Measurements from ENCODE around the gene CELF1.

Gene CELF1

DNA sequence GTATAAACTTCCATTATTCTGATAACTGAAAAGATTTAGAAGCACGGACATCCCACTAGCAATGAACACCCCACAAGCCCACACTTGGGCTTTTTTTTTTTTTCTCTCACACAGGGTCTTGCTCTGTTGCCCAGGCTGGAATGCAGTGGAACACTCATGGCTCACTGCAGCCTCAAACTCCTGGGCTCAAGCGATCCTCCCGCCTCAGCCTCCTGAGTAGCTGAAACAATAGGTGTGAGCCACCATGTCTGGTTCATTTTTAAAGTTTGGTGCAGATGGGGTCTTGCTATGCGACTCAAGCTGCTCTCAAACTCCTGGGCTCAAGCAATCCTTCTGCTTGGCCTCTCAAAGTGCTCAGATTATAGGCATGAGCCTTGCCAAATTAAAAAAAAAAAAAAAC, 107.1 kb downstream of the CELF1 start:
- H3K9me2 ChIP-seq (replicated peaks; ENCODE audit: insufficient read depth, low read length) = no peaks in the 10 kb centered on the region
- no peak overlapping the region for H3K4me3 ChIP-seq (ENCODE audit: low read length)
- no peak overlapping the region for H2AFZ ChIP-seq (ENCODE audit: low read length)
- TF ChIP-seq, protein P1, sequence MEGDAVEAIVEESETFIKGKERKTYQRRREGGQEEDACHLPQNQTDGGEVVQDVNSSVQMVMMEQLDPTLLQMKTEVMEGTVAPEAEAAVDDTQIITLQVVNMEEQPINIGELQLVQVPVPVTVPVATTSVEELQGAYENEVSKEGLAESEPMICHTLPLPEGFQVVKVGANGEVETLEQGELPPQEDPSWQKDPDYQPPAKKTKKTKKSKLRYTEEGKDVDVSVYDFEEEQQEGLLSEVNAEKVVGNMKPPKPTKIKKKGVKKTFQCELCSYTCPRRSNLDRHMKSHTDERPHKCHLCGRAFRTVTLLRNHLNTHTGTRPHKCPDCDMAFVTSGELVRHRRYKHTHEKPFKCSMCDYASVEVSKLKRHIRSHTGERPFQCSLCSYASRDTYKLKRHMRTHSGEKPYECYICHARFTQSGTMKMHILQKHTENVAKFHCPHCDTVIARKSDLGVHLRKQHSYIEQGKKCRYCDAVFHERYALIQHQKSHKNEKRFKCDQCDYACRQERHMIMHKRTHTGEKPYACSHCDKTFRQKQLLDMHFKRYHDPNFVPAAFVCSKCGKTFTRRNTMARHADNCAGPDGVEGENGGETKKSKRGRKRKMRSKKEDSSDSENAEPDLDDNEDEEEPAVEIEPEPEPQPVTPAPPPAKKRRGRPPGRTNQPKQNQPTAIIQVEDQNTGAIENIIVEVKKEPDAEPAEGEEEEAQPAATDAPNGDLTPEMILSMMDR (IDR thresholded peaks at IDR 0.05; ENCODE audit: low read length) = no peak
- TF ChIP-seq EZH2phosphoT487 (IDR thresholded peaks at IDR 0.05; ENCODE audit: low read length) (no peak), EZH2 (optimal IDR thresholded peaks at IDR 0.05; ENCODE audit: low read depth, low read length) (no peak)
- H3K36me3 ChIP-seq (replicated peaks; ENCODE audit: insufficient read depth, low read length) = no peaks in the 10 kb centered on the region
- DNase-seq = no peak
- H3K27ac ChIP-seq (ENCODE audit: low read length) = no peak overlapping the region
- H3K9me3 ChIP-seq (replicated peaks; ENCODE audit: insufficient read depth, low read length) = no peaks in the 10 kb centered on the region
- H3K27me3 ChIP-seq (replicated peaks; ENCODE audit: insufficient read depth, low read length) = no peaks in the 10 kb centered on the region; the same call in 1 of the 2 replicates
- H4K20me1 ChIP-seq (ENCODE audit: insufficient read depth, low read length) = no peaks in the 10 kb centered on the region
- no peak overlapping the region for H3K4me2 ChIP-seq (ENCODE audit: low read depth, low read length)
- no peaks in the 10 kb centered on the region for H3F3A ChIP-seq (ENCODE audit: insufficient read depth, low read length)
- H3K4me1 ChIP-seq (ENCODE audit: low read length) = no peaks in the 10 kb centered on the region
- H3K79me2 ChIP-seq (ENCODE audit: low read length) = no peaks in the 10 kb centered on the region
- no peak overlapping the region for H3K9ac ChIP-seq (ENCODE audit: low read length)

DNA sequence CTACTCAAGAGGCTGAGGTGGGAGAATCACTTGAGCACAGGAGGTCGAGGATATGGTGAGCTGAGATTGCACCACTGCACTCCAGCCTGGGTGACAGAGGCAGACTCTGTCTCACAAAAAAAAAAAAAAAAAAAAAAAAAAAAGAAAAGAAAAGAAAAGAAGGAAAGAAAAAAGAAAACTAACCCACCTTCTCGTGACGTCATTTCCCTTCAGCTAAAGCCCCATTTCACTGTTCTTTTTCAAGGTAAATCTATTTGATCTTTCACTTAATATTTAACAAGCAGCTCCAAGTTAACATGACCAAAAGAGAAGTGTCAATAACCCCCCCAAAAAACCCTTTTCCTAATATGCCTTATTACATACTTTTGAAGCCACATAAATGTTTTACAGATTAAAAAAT, 109.1 kb downstream of the CELF1 start:
- no peaks in the 10 kb centered on the region for H3K4me1 ChIP-seq (ENCODE audit: low read length)
- TF ChIP-seq, protein P1 (IDR thresholded peaks at IDR 0.05; ENCODE audit: low read length) = no peak
- TF ChIP-seq EZH2 (optimal IDR thresholded peaks at IDR 0.05; ENCODE audit: low read depth, low read length) (no peak), EZH2phosphoT487 (IDR thresholded peaks at IDR 0.05; ENCODE audit: low read length) (no peak)
- H3K79me2 ChIP-seq (ENCODE audit: low read length) = no peaks in the 10 kb centered on the region
- H2AFZ ChIP-seq (ENCODE audit: low read length) = no peak overlapping the region
- H3K9ac ChIP-seq (ENCODE audit: low read length) = no peak overlapping the region
- no peaks in the 10 kb centered on the region for H3K36me3 ChIP-seq (replicated peaks; ENCODE audit: insufficient read depth, low read length)
- H3K4me2 ChIP-seq (ENCODE audit: low read depth, low read length) = no peak overlapping the region
- DNase-seq = no peak
- H3K9me3 ChIP-seq (replicated peaks; ENCODE audit: insufficient read depth, low read length) = no peaks in the 10 kb centered on the region
- H3F3A ChIP-seq (ENCODE audit: insufficient read depth, low read length) = no peaks in the 10 kb centered on the region
- H3K9me2 ChIP-seq (replicated peaks; ENCODE audit: insufficient read depth, low read length) = no peaks in the 10 kb centered on the region
- no peaks in the 10 kb centered on the region; the same call in 1 of the 2 replicates for H3K27me3 ChIP-seq (replicated peaks; ENCODE audit: insufficient read depth, low read length)
- H3K4me3 ChIP-seq (ENCODE audit: low read length) = no peak overlapping the region
- no peaks in the 10 kb centered on the region for H4K20me1 ChIP-seq (ENCODE audit: insufficient read depth, low read length)
- no peak overlapping the region for H3K27ac ChIP-seq (ENCODE audit: low read length)

DNA sequence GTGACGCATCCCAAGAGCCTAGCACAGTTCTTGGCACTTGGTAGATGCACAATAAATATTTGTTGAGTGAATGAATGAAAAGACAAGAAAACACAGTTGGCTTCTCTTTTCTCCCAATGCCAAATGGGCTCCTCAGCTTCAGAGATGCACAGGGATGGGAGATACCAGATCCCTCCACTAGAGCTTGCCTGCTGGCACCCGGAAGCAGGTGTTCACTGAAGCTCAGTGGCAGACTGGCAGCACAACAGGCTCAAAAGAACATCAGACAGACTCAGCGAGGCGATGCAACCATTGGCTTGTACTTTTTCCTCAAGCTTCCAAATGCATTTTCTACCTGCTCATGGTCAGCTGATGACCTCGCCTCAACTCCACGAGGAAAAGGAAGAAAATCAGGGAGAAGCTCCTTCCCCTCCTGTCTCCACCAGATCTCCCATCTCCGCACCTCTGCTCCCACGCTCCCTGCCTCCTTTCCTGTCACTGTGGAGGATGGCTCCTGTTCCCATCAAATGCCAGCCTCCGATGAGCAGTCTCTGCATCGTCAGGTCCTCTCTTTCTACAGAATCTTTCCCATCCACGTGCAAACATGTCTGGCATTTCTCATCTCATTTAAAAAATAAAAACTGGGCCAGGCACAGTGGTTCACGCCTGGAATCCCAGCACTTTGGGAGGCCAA, 109.8 kb downstream of the CELF1 start:
- Histone ChIP-seq H2AFZ (ENCODE audit: low read length) (no peak overlapping the region), H3K9me3 (replicated peaks; ENCODE audit: insufficient read depth, low read length) (no peaks in the 10 kb centered on the region), H3F3A (ENCODE audit: insufficient read depth, low read length) (no peaks in the 10 kb centered on the region), H3K27ac (ENCODE audit: low read length) (no peak overlapping the region), H3K79me2 (ENCODE audit: low read length) (no peaks in the 10 kb centered on the region), H3K9ac (ENCODE audit: low read length) (no peak overlapping the region), H3K27me3 (replicated peaks; ENCODE audit: insufficient read depth, low read length) (no peaks in the 10 kb centered on the region; the same call in 1 of the 2 replicates), H3K4me3 (ENCODE audit: low read length) (no peak overlapping the region), H3K36me3 (replicated peaks; ENCODE audit: insufficient read depth, low read length) (no peaks in the 10 kb centered on the region), H3K9me2 (replicated peaks; ENCODE audit: insufficient read depth, low read length) (no peaks in the 10 kb centered on the region), H3K4me1 (ENCODE audit: low read length) (no peaks in the 10 kb centered on the region), H4K20me1 (ENCODE audit: insufficient read depth, low read length) (no peaks in the 10 kb centered on the region), H3K4me2 (ENCODE audit: low read depth, low read length) (no peak overlapping the region)
- peak; percentile 27 for DNase-seq
- TF ChIP-seq, protein P1 (IDR thresholded peaks at IDR 0.05; ENCODE audit: low read length) = peak; percentile 35
- no peak for TF ChIP-seq EZH2 (optimal IDR thresholded peaks at IDR 0.05; ENCODE audit: low read depth, low read length)

All from MM.1S (cell line).